GM21825 (cell line): ENCODE data around the gene SKAP1.
"Not testable (repeated sequence)": the region's sequence is repeated elsewhere in the genome, so short reads cannot be mapped to it uniquely, and the experiment has no call there.

Experiments used
- ATAC-seq: cut with Tn5 transposase; IDR thresholded peaks from one replicate; pipeline ENCODE4 v1.9.1; 2021; ENCODE audit warnings: mild to moderate bottlenecking, moderate library complexity; ENCODE audit not compliant: unreplicated experiment

Gene SKAP1

GRCh38 chr17:48223945-48224344, 206.1 kb downstream of the SKAP1 start:
- ATAC-seq, result no peak

- no peak for ATAC-seq
Measured at GRCh38 chr17:48219617-48220016, 210.4 kb downstream of the SKAP1 start.

GRCh38 chr17:48215583-48216139, 214.4 kb downstream of the SKAP1 start:
- no peak for ATAC-seq

GRCh38 chr17:48213797-48214196, 216.2 kb downstream of the SKAP1 start:
- no peak for ATAC-seq

GRCh38 chr17:48211787-48212186, 218.2 kb downstream of the SKAP1 start:
- ATAC-seq, result no peak

GRCh38 chr17:48211011-48211410, 219.0 kb downstream of the SKAP1 start:
- ATAC-seq, result no peak

- ATAC-seq, result no peak
Measured at GRCh38 chr17:48209973-48210372, 220.0 kb downstream of the SKAP1 start.

- ATAC-seq, result no peak
Measured at GRCh38 chr17:48207776-48208544, 222.1 kb downstream of the SKAP1 start.

- ATAC-seq, result not testable (repeated sequence)
Measured at GRCh38 chr17:48207036-48207435, 223.0 kb downstream of the SKAP1 start.

GRCh38 chr17:48202959-48203358, 227.1 kb downstream of the SKAP1 start:
- no peak for ATAC-seq

- no peak for ATAC-seq
Measured at GRCh38 chr17:48198950-48199541, 231.0 kb downstream of the SKAP1 start.

GRCh38 chr17:48195910-48196309, 234.1 kb downstream of the SKAP1 start:
- ATAC-seq, result no peak

GRCh38 chr17:48194097-48194550, 235.9 kb downstream of the SKAP1 start:
- ATAC-seq, result no peak

- ATAC-seq, result no peak
Measured at GRCh38 chr17:48192321-48192731, 237.7 kb downstream of the SKAP1 start.

- ATAC-seq, result no peak
Measured at GRCh38 chr17:48191362-48191761, 238.7 kb downstream of the SKAP1 start.

- ATAC-seq, result no peak
Measured at GRCh38 chr17:48190871-48191270, 239.1 kb downstream of the SKAP1 start.

- no peak for ATAC-seq
Measured at GRCh38 chr17:48187872-48188608, 242.0 kb downstream of the SKAP1 start.

GRCh38 chr17:48186317-48186716, 243.7 kb downstream of the SKAP1 start:
- ATAC-seq, result not testable (repeated sequence)

GRCh38 chr17:48184721-48185120, 245.3 kb downstream of the SKAP1 start:
- ATAC-seq, result no peak

GRCh38 chr17:48181653-48182052, 248.4 kb downstream of the SKAP1 start:
- no peak for ATAC-seq

- no peak for ATAC-seq
Measured at GRCh38 chr17:48180842-48181629, 249.0 kb downstream of the SKAP1 start.
